ENCODE results near the gene GLOD4.
"Not testable (repeated sequence)": the region's sequence is repeated elsewhere in the genome, so short reads cannot be mapped to it uniquely, and the experiment has no call there.

Gene GLOD4

GRCh38 chr17:789931-790873, 8.1 kb upstream of the GLOD4 start:
- not testable (repeated sequence) for H3K9ac ChIP-seq (ENCODE audit: low read length); H3K79me2 ChIP-seq (ENCODE audit: control insufficient read depth, insufficient read depth, low read length, poor library complexity); H2BK5ac ChIP-seq (ENCODE audit: low read depth, low read length, poor library complexity); H2AFZ ChIP-seq (ENCODE audit: insufficient read depth, low read length, poor library complexity); H4K91ac ChIP-seq (ENCODE audit: low read depth, low read length); H3K79me1 ChIP-seq (ENCODE audit: low read length); H3K18ac ChIP-seq (ENCODE audit: low read length); H3K14ac ChIP-seq (ENCODE audit: low read length); H2AK5ac ChIP-seq (ENCODE audit: low read length); H3K9me3 ChIP-seq (ENCODE audit: insufficient read depth, low read depth, low read length); H2BK120ac ChIP-seq (ENCODE audit: insufficient read depth, low read length, poor library complexity); H3K27ac ChIP-seq (ENCODE audit: low read depth, low read length); H3K4me1 ChIP-seq (ENCODE audit: control insufficient read depth in 1 of 2, insufficient read depth in 2 of 2, low read length in 2 of 2); H2BK12ac ChIP-seq (ENCODE audit: low read length); H4K8ac ChIP-seq (ENCODE audit: low read depth, low read length); H3K27me3 ChIP-seq (ENCODE audit: insufficient read depth, low read length); H3K23ac ChIP-seq (ENCODE audit: low read length); H4K12ac ChIP-seq (ENCODE audit: low read depth, low read length); DNase-seq; H3K4ac ChIP-seq (ENCODE audit: low read depth, low read length)
- peak overlapping the region; percentile 47 for H3K4me3 ChIP-seq (ENCODE audit: low read depth, low read length)
- peak overlapping the region; percentile 36 for H3K4me2 ChIP-seq (ENCODE audit: low read length)
- WGBS (ENCODE audit: extremely low coverage, insufficient coverage, insufficient read length) = no CpG with 5 or more reads among the region's 38 CpGs
- peaks cover 12 to 32% of the 10 kb centered on the region in 2 experiments for H3K36me3 ChIP-seq (ENCODE audit: control insufficient read depth in 1 of 2, insufficient read depth in 2 of 2, low read length in 2 of 2)

GRCh38 chr17:789160-789840, 7.2 kb upstream of the GLOD4 start:
- no CpG with 5 or more reads among the region's 14 CpGs for WGBS (ENCODE audit: extremely low coverage, insufficient coverage, insufficient read length)
- peaks cover 2 to 4% of the 10 kb centered on the region in 2 experiments for H3K4me1 ChIP-seq (ENCODE audit: control insufficient read depth in 1 of 2, insufficient read depth in 2 of 2, low read length in 2 of 2)
- H3K9me3 ChIP-seq (ENCODE audit: insufficient read depth, low read depth, low read length) = peaks cover 2% of the 10 kb centered on the region
- no peak overlapping the region for H3K27ac ChIP-seq (ENCODE audit: low read depth, low read length)
- H2AK5ac ChIP-seq (ENCODE audit: low read length) = no peak overlapping the region
- H3K9ac ChIP-seq (ENCODE audit: low read length) = no peak overlapping the region
- H4K12ac ChIP-seq (ENCODE audit: low read depth, low read length) = no peak overlapping the region
- no peak overlapping the region for H2BK120ac ChIP-seq (ENCODE audit: insufficient read depth, low read length, poor library complexity)
- no peak overlapping the region for H3K4me2 ChIP-seq (ENCODE audit: low read length)
- H4K8ac ChIP-seq (ENCODE audit: low read depth, low read length) = no peak overlapping the region
- DNase-seq = no peak
- no peak overlapping the region for H3K4ac ChIP-seq (ENCODE audit: low read depth, low read length)
- no peak overlapping the region for H2BK12ac ChIP-seq (ENCODE audit: low read length)
- no peak overlapping the region for H2BK5ac ChIP-seq (ENCODE audit: low read depth, low read length, poor library complexity)
- no peak overlapping the region for H2AFZ ChIP-seq (ENCODE audit: insufficient read depth, low read length, poor library complexity)
- H3K23ac ChIP-seq (ENCODE audit: low read length) = no peak overlapping the region
- H3K14ac ChIP-seq (ENCODE audit: low read length) = no peak overlapping the region
- H3K79me1 ChIP-seq (ENCODE audit: low read length) = no peaks in the 10 kb centered on the region
- no peaks in the 10 kb centered on the region for H3K27me3 ChIP-seq (ENCODE audit: insufficient read depth, low read length)
- H3K4me3 ChIP-seq (ENCODE audit: low read depth, low read length) = no peak overlapping the region
- no peak overlapping the region for H3K18ac ChIP-seq (ENCODE audit: low read length)
- H3K79me2 ChIP-seq (ENCODE audit: control insufficient read depth, insufficient read depth, low read length, poor library complexity) = no peaks in the 10 kb centered on the region
- peaks cover 12 to 36% of the 10 kb centered on the region in 2 experiments for H3K36me3 ChIP-seq (ENCODE audit: control insufficient read depth in 1 of 2, insufficient read depth in 2 of 2, low read length in 2 of 2)
- H4K91ac ChIP-seq (ENCODE audit: low read depth, low read length) = no peak overlapping the region

GRCh38 chr17:788551-788950, 6.5 kb upstream of the GLOD4 start:
- Histone ChIP-seq H2BK120ac (ENCODE audit: insufficient read depth, low read length, poor library complexity) (no peak overlapping the region), H3K14ac (ENCODE audit: low read length) (no peak overlapping the region), H3K27ac (ENCODE audit: low read depth, low read length) (no peak overlapping the region), H3K4me3 (ENCODE audit: low read depth, low read length) (no peak overlapping the region), H3K9me3 (ENCODE audit: insufficient read depth, low read depth, low read length) (peaks cover 2% of the 10 kb centered on the region), H2BK12ac (ENCODE audit: low read length) (no peak overlapping the region), H2AFZ (ENCODE audit: insufficient read depth, low read length, poor library complexity) (no peak overlapping the region), H4K12ac (ENCODE audit: low read depth, low read length) (peak overlapping the region; percentile 46), H2AK5ac (ENCODE audit: low read length) (no peak overlapping the region), H3K36me3 (ENCODE audit: control insufficient read depth in 1 of 2, insufficient read depth in 2 of 2, low read length in 2 of 2) (peaks cover 12 to 39% of the 10 kb centered on the region in 2 experiments), H3K4ac (ENCODE audit: low read depth, low read length) (no peak overlapping the region), H3K79me1 (ENCODE audit: low read length) (no peaks in the 10 kb centered on the region), H3K4me2 (ENCODE audit: low read length) (no peak overlapping the region), H3K23ac (ENCODE audit: low read length) (no peak overlapping the region), H3K9ac (ENCODE audit: low read length) (no peak overlapping the region), H3K18ac (ENCODE audit: low read length) (no peak overlapping the region), H3K27me3 (ENCODE audit: insufficient read depth, low read length) (no peaks in the 10 kb centered on the region), H4K91ac (ENCODE audit: low read depth, low read length) (no peak overlapping the region), H3K79me2 (ENCODE audit: control insufficient read depth, insufficient read depth, low read length, poor library complexity) (no peaks in the 10 kb centered on the region), H4K8ac (ENCODE audit: low read depth, low read length) (no peak overlapping the region), H3K4me1 (ENCODE audit: control insufficient read depth in 1 of 2, insufficient read depth in 2 of 2, low read length in 2 of 2) (peaks cover 2 to 4% of the 10 kb centered on the region in 2 experiments), H2BK5ac (ENCODE audit: low read depth, low read length, poor library complexity) (no peak overlapping the region)
- DNase-seq = no peak
- no CpG with 5 or more reads among the region's 4 CpGs for WGBS (ENCODE audit: extremely low coverage, insufficient coverage, insufficient read length)

- no peak overlapping the region for H2AK5ac ChIP-seq (ENCODE audit: low read length)
- no CpG with 5 or more reads among the region's 12 CpGs for WGBS (ENCODE audit: extremely low coverage, insufficient coverage, insufficient read length)
- no peak overlapping the region for H3K23ac ChIP-seq (ENCODE audit: low read length)
- H2BK120ac ChIP-seq (ENCODE audit: insufficient read depth, low read length, poor library complexity) = no peak overlapping the region
- no peak overlapping the region for H3K4ac ChIP-seq (ENCODE audit: low read depth, low read length)
- H3K27ac ChIP-seq (ENCODE audit: low read depth, low read length) = no peak overlapping the region
- H4K91ac ChIP-seq (ENCODE audit: low read depth, low read length) = no peak overlapping the region
- H2BK12ac ChIP-seq (ENCODE audit: low read length) = no peak overlapping the region
- no peak overlapping the region for H2AFZ ChIP-seq (ENCODE audit: insufficient read depth, low read length, poor library complexity)
- H3K18ac ChIP-seq (ENCODE audit: low read length) = no peak overlapping the region
- no peak overlapping the region for H3K14ac ChIP-seq (ENCODE audit: low read length)
- no peak overlapping the region for H4K12ac ChIP-seq (ENCODE audit: low read depth, low read length)
- H3K27me3 ChIP-seq (ENCODE audit: insufficient read depth, low read length) = no peaks in the 10 kb centered on the region
- H3K4me1 ChIP-seq (ENCODE audit: control insufficient read depth in 1 of 2, insufficient read depth in 2 of 2, low read length in 2 of 2) = peaks cover 4% of the 10 kb centered on the region in 2 experiments
- no peak for DNase-seq
- peaks cover 11 to 37% of the 10 kb centered on the region in 2 experiments for H3K36me3 ChIP-seq (ENCODE audit: control insufficient read depth in 1 of 2, insufficient read depth in 2 of 2, low read length in 2 of 2)
- H3K79me1 ChIP-seq (ENCODE audit: low read length) = no peaks in the 10 kb centered on the region
- H3K9me3 ChIP-seq (ENCODE audit: insufficient read depth, low read depth, low read length) = peaks cover 2% of the 10 kb centered on the region
- H3K9ac ChIP-seq (ENCODE audit: low read length) = no peak overlapping the region
- no peaks in the 10 kb centered on the region for H3K79me2 ChIP-seq (ENCODE audit: control insufficient read depth, insufficient read depth, low read length, poor library complexity)
- H4K8ac ChIP-seq (ENCODE audit: low read depth, low read length) = no peak overlapping the region
- H3K4me2 ChIP-seq (ENCODE audit: low read length) = no peak overlapping the region
- H2BK5ac ChIP-seq (ENCODE audit: low read depth, low read length, poor library complexity) = no peak overlapping the region
- H3K4me3 ChIP-seq (ENCODE audit: low read depth, low read length) = no peak overlapping the region
These were observed 5.7 kb upstream of the GLOD4 start for GRCh38 chr17:787641-788221.
